Aorta (tissue), 5 donors: ENCODE data around the gene AUP1. TPM values are rescaled to one million over a fixed set of nuclear protein-coding genes. Genes with fewer than 3 reads are reported as not detected.

ENCODE experiments used
- ATAC-seq: fragments of 200-7000 bp; cut with Tn5 transposase; one replicate; pipeline ENCODE4 v1.9.1; 2022; ENCODE audit warnings: moderate library complexity; ENCODE audit not compliant: low FRiP score
- DNase-seq, 2 donors: peaks; one replicate each; pipeline ENCODE4 v3.0.0-alpha.2; 2020
- H3K27ac ChIP-seq, 2 donors: one replicate each; pipeline ENCODE4 v1.5.1; 2013; ENCODE audit warnings: low read length in 2 of 2, mild to moderate bottlenecking in 2 of 2, moderate library complexity in 2 of 2, control low read depth in 1 of 2, inconsistent platforms in 1 of 2, low read depth in 1 of 2
- H3K27me3 ChIP-seq, 2 donors: one replicate each; pipeline ENCODE4 v1.6.1; 2013; ENCODE audit warnings: control low read depth in 1 of 2, low read length in 1 of 2, mild to moderate bottlenecking in 1 of 2, moderate library complexity in 1 of 2; ENCODE audit not compliant: insufficient read depth in 2 of 2, control insufficient read depth in 1 of 2
- H3K36me3 ChIP-seq, 2 donors: one replicate each; pipeline ENCODE4 v1.6.1; 2013; ENCODE audit warnings: control low read depth in 1 of 2, low read length in 1 of 2, mild to moderate bottlenecking in 1 of 2; ENCODE audit not compliant: insufficient read depth in 2 of 2, control insufficient read depth in 1 of 2
- H3K4me1 ChIP-seq, 2 donors: one replicate each; pipeline ENCODE4 v1.6.1; 2013; ENCODE audit warnings: low read length in 2 of 2, control low read depth in 1 of 2, mild to moderate bottlenecking in 1 of 2, moderate library complexity in 1 of 2; ENCODE audit not compliant: insufficient read depth in 2 of 2, control insufficient read depth in 1 of 2
- H3K4me3 ChIP-seq, 2 donors: one replicate each; pipeline ENCODE4 v1.5.1; 2013; ENCODE audit warnings: low read length in 2 of 2, control low read depth in 1 of 2, mild to moderate bottlenecking in 1 of 2
- H3K9me3 ChIP-seq: one replicate; pipeline ENCODE4 v1.6.1; 2013; ENCODE audit warnings: mild to moderate bottlenecking, low read length; ENCODE audit not compliant: control insufficient read depth
- WGBS, 2 donors: extraction: QIAGEN DNeasy Blood & Tissue Kit; methylation state at CpG; one replicate each; pipeline ENCODE4 v1.1.7; 2013; 5-methylcytosine and 5-hydroxymethylcytosine counted together
- intact Hi-C, 2 donors: fragments of 100-400 bp; cut with DNase I; formaldehyde crosslinking; loops; one replicate each; pipeline versions ENCODE4 v1.14.2 to v1.15.0; 2022
- polyA plus RNA-seq, 2 donors: library from polyadenylated mRNA; stranded (reverse); fragments of 200-250 nt; gene quantifications; one replicate each; pipeline ENCODE4 v1.2.3, GENCODE V29; 2013
- total RNA-seq, 2 donors: library from RNA; stranded (reverse); fragmentation: NEBNext Ultra II Directional; extraction: Animal tissue kit (Norgen Biotek cat#: 25700); gene quantifications; one replicate each; pipeline ENCODE4 v1.2.1, GENCODE V29; 2021
- donor health status: healthy with polysubstance abuse.
- donor health status: Bipolar disorder and iron deficiency.
- donor health status: DM: no; HTN: no; CAD: no.
- donor health status: DM: no; HTN: no; CAD: no.
- donor health status: DM: yes; HTN: yes; CAD: no.

Gene AUP1
- total and polyA plus RNA-seq, 4 donors = 49.5 to 279 (median 79.2) TPM

GRCh38 chr2:74552914-74553811 is 23.7 kb upstream of the AUP1 start:
- Histone ChIP-seq H3K4me1 (no peaks in the 10 kb centered on the region), H3K9me3 (no peaks in the 10 kb centered on the region), H3K27ac (no peak overlapping the region), H3K36me3 (no peaks in the 10 kb centered on the region), H3K4me3 (peak overlapping the region; percentile 39 to 74), H3K27me3 (no peaks in the 10 kb centered on the region)
- intact Hi-C loops = no loop called here
- ATAC-seq = no peak
- 18 to 23% methylated on average over 26 to 27 of the region's 27 CpGs for WGBS, 2 donors
- DNase-seq = peak in 1 of 2 donors; percentile 61

GRCh38 chr2:74551942-74552913 is 22.7 kb upstream of the AUP1 start:
- intact Hi-C loops = no loop called here
- H3K36me3 ChIP-seq = no peaks in the 10 kb centered on the region
- WGBS, 2 donors = 89 to 90% methylated on average over 21 of the region's 21 CpGs
- H3K4me3 ChIP-seq = no peak overlapping the region
- H3K27ac ChIP-seq = no peak overlapping the region
- ATAC-seq = no peak
- no peaks in the 10 kb centered on the region for H3K27me3 ChIP-seq
- DNase-seq = peak in 1 of 2 donors; percentile 40
- H3K9me3 ChIP-seq = no peaks in the 10 kb centered on the region
- no peaks in the 10 kb centered on the region for H3K4me1 ChIP-seq

- Histone ChIP-seq H3K9me3 (no peaks in the 10 kb centered on the region), H3K36me3 (no peaks in the 10 kb centered on the region), H3K4me3 (no peak overlapping the region), H3K4me1 (no peaks in the 10 kb centered on the region), H3K27ac (no peak overlapping the region), H3K27me3 (no peaks in the 10 kb centered on the region)
- ATAC-seq (no peak), DNase-seq (no peak)
- intact Hi-C loops = no loop called here
These were observed 22.0 kb upstream of the AUP1 start for GRCh38 chr2:74551530-74551929.

GRCh38 chr2:74550231-74550630 is 20.7 kb upstream of the AUP1 start:
- H3K27ac ChIP-seq = no peak overlapping the region
- H3K4me1 ChIP-seq = no peaks in the 10 kb centered on the region
- ATAC-seq (no peak), DNase-seq (no peak)
- no peaks in the 10 kb centered on the region for H3K36me3 ChIP-seq
- no peaks in the 10 kb centered on the region for H3K9me3 ChIP-seq
- WGBS, 2 donors = 95 to 98% methylated on average over 7 of the region's 7 CpGs
- no peaks in the 10 kb centered on the region for H3K27me3 ChIP-seq
- intact Hi-C loops = no loop called here
- H3K4me3 ChIP-seq = no peak overlapping the region

GRCh38 chr2:74548900-74549826 is 19.7 kb upstream of the AUP1 start:
- Histone ChIP-seq H3K27me3 (no peaks in the 10 kb centered on the region), H3K9me3 (no peaks in the 10 kb centered on the region), H3K4me3 (peak overlapping the region; percentile 39 to 79), H3K36me3 (no peaks in the 10 kb centered on the region), H3K4me1 (no peaks in the 10 kb centered on the region), H3K27ac (peak overlapping the region in 1 of 2 donors; percentile 13)
- WGBS, 2 donors = 9 to 12% methylated on average over 71 to 85 of the region's 85 CpGs
- ATAC-seq (peak; percentile 78), DNase-seq (peak; percentile 81 to 92)
- intact Hi-C loops = loop anchor here in 1 of 2 donors (5.0 kb wide), 1 partner anchor 33 kb away; no protein-coding TSS in a partner anchor

GRCh38 chr2:74548285-74548899 is 18.9 kb upstream of the AUP1 start:
- DNase-seq (no peak), ATAC-seq (no peak)
- Histone ChIP-seq H3K4me1 (no peaks in the 10 kb centered on the region), H3K9me3 (no peaks in the 10 kb centered on the region), H3K27me3 (no peaks in the 10 kb centered on the region), H3K4me3 (peak overlapping the region; percentile 31 to 79), H3K36me3 (no peaks in the 10 kb centered on the region), H3K27ac (peak overlapping the region in 1 of 2 donors; percentile 20)
- intact Hi-C loops = loop anchor here in 1 of 2 donors (5.0 kb wide), 1 partner anchor 34 kb away; no protein-coding TSS in a partner anchor
- 15 to 21% methylated on average over 26 of the region's 26 CpGs for WGBS, 2 donors

GRCh38 chr2:74546004-74546403 is 16.5 kb upstream of the AUP1 start:
- intact Hi-C loops = loop anchor here in 1 of 2 donors (5.0 kb wide), 1 partner anchor 36 kb away; no protein-coding TSS in a partner anchor
- no peak overlapping the region for H3K4me3 ChIP-seq
- H3K27ac ChIP-seq = no peak overlapping the region
- no peaks in the 10 kb centered on the region for H3K36me3 ChIP-seq
- ATAC-seq = no peak
- no peaks in the 10 kb centered on the region for H3K27me3 ChIP-seq
- WGBS, 2 donors = 88 to 90% methylated on average over 3 of the region's 3 CpGs
- H3K4me1 ChIP-seq = no peaks in the 10 kb centered on the region
- no peak for DNase-seq
- no peaks in the 10 kb centered on the region for H3K9me3 ChIP-seq
